Measurements from ENCODE around the gene BRPF1. TPM values are rescaled to one million over a fixed set of nuclear protein-coding genes. Genes with fewer than 3 reads are reported as not detected.

The BRPF1 gene
- total and polyA plus RNA-seq, 2 experiments from 2014 or later, result 8.0 to 24.7 TPM

DNA sequence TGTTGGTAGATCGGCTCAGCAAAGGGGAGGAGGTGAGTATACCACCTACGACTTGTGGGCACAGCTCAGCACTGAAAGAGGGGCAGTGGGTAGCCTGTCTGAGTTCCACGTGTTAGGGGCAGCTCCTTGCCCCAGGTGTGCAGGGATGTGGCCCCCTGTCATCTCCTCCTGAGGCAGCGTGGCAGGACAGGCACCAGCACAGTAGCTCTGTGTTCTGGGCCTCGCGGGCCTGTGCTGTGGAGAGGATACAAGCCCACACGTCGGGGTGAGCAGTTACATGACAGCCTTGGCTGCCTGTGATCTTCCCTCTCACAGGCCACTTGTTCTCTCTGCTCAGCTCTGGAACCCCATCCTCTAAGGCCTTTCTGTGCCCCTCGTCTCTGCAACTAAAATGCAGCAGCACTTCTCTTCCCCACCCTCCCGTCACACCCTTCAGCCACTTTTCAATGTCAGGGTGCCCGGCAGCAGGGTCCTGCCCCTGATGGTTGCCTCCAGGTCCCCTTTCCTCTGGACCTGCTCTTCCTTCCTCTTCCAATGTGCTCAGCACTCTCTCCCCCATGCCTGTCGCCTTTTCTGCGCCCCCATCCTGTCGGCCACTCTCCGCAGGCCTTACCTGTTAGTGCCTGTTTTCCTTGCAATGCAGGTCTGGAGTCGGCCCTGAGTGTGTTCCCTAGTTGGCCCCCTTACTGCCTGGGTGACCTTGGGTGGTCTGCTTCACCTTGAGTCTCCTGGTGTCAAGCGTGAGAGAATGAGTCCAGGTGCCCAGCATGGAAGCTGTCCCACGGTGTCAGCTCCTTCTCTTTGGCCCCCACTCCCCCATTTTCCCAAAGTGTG, 46.1 kb upstream of the BRPF1 start (continued):
- TF ChIP-seq ZNF462 (CRISPR knock-in tag; IDR thresholded peaks at IDR 0.05), result no peak
- TF ChIP-seq ZNF331 (CRISPR knock-in tag; IDR thresholded peaks at IDR 0.05; ENCODE audit: low read depth), result no peak
- no peak for TF ChIP-seq JUNB (IDR thresholded peaks at IDR 0.05; ENCODE audit: unreplicated experiment)
- TF ChIP-seq STAT1 (IDR thresholded peaks at IDR 0.05; ENCODE audit: unreplicated experiment), result no peak
- TF ChIP-seq EZH2 (IDR thresholded peaks at IDR 0.05; ENCODE audit: low read depth, unreplicated experiment), result no peak
- TF ChIP-seq, protein P1, sequence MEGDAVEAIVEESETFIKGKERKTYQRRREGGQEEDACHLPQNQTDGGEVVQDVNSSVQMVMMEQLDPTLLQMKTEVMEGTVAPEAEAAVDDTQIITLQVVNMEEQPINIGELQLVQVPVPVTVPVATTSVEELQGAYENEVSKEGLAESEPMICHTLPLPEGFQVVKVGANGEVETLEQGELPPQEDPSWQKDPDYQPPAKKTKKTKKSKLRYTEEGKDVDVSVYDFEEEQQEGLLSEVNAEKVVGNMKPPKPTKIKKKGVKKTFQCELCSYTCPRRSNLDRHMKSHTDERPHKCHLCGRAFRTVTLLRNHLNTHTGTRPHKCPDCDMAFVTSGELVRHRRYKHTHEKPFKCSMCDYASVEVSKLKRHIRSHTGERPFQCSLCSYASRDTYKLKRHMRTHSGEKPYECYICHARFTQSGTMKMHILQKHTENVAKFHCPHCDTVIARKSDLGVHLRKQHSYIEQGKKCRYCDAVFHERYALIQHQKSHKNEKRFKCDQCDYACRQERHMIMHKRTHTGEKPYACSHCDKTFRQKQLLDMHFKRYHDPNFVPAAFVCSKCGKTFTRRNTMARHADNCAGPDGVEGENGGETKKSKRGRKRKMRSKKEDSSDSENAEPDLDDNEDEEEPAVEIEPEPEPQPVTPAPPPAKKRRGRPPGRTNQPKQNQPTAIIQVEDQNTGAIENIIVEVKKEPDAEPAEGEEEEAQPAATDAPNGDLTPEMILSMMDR (conservative IDR thresholded peaks at IDR 0.05; ENCODE audit: low read depth in 2 of 2), result no peak
